ENCODE data around the gene SPRN.
A peak's percentile ranks its signal among the peaks of the same experiment; 100 is the strongest.
"Not testable (repeated sequence)": the region's sequence is repeated elsewhere in the genome, so short reads cannot be mapped to it uniquely, and the experiment has no call there.

The SPRN gene

GRCh38 chr10:133396035-133396624 lies 28.3 kb downstream of the SPRN start:
- H3K9ac ChIP-seq (ENCODE audit: low read length): no peak overlapping the region

GRCh38 chr10:133394801-133395221 lies 29.6 kb downstream of the SPRN start:
- no peaks in the 10 kb centered on the region for H3K4me1 ChIP-seq (ENCODE audit: insufficient read depth, low read length)
- H3K27ac ChIP-seq (ENCODE audit: low read depth, low read length): peak overlapping the region; percentile 86
- peak overlapping the region; percentile 76 for H3K9ac ChIP-seq (ENCODE audit: low read length)
- no peaks in the 10 kb centered on the region for H3K9me3 ChIP-seq (ENCODE audit: low read length)
- peak overlapping the region; percentile 78 to 95 for H3K4me3 ChIP-seq (ENCODE audit: low read depth in 1 of 2, low read length in 2 of 2)
- H3K36me3 ChIP-seq (ENCODE audit: insufficient read depth, low read length): peaks cover 36% of the 10 kb centered on the region
- no peaks in the 10 kb centered on the region for H3K27me3 ChIP-seq (ENCODE audit: control insufficient read depth in 1 of 2, insufficient read depth in 2 of 2, low read length in 2 of 2)

More at GRCh38 chr10:133396035-133396624, 28.3 kb downstream of the SPRN start:
- H3K27ac ChIP-seq (ENCODE audit: low read depth, low read length): no peak overlapping the region
- H3K36me3 ChIP-seq (ENCODE audit: insufficient read depth, low read length): peaks cover 40% of the 10 kb centered on the region
- H3K9me3 ChIP-seq (ENCODE audit: low read length): no peaks in the 10 kb centered on the region
- H3K27me3 ChIP-seq (ENCODE audit: control insufficient read depth in 1 of 2, insufficient read depth in 2 of 2, low read length in 2 of 2): no peaks in the 10 kb centered on the region
- no peak overlapping the region for H3K4me3 ChIP-seq (ENCODE audit: low read depth in 1 of 2, low read length in 2 of 2)
- H3K4me1 ChIP-seq (ENCODE audit: insufficient read depth, low read length): no peaks in the 10 kb centered on the region

GRCh38 chr10:133394064-133394663 lies 30.3 kb downstream of the SPRN start, which contains the start of gene MTG1:
TSS of gene MTG1 (plus strand) at chr10:133394157. CDS start at chr10:133394221, 64 bp downstream.
- H3K27ac ChIP-seq (ENCODE audit: low read depth, low read length): peak within 1 kb of the TSS; percentile 86
- no peaks in the 10 kb centered on the region for H3K4me1 ChIP-seq (ENCODE audit: insufficient read depth, low read length)
- no peaks in the 10 kb centered on the region for H3K9me3 ChIP-seq (ENCODE audit: low read length)
- H3K9ac ChIP-seq (ENCODE audit: low read length): peak within 1 kb of the TSS; percentile 76
- no peaks in the 10 kb centered on the region for H3K27me3 ChIP-seq (ENCODE audit: control insufficient read depth in 1 of 2, insufficient read depth in 2 of 2, low read length in 2 of 2)
- H3K4me3 ChIP-seq (ENCODE audit: low read depth in 1 of 2, low read length in 2 of 2): peak within 1 kb of the TSS; percentile 78 to 95
- peaks cover 32% of the 10 kb centered on the region for H3K36me3 ChIP-seq (ENCODE audit: insufficient read depth, low read length)

- no peak overlapping the region for H3K27ac ChIP-seq (ENCODE audit: low read depth, low read length)
- H3K9me3 ChIP-seq (ENCODE audit: low read length): no peaks in the 10 kb centered on the region
- no peak overlapping the region for H3K9ac ChIP-seq (ENCODE audit: low read length)
- H3K27me3 ChIP-seq (ENCODE audit: control insufficient read depth in 1 of 2, insufficient read depth in 2 of 2, low read length in 2 of 2): no peaks in the 10 kb centered on the region
- H3K4me1 ChIP-seq (ENCODE audit: insufficient read depth, low read length): no peaks in the 10 kb centered on the region
- H3K4me3 ChIP-seq (ENCODE audit: low read depth in 1 of 2, low read length in 2 of 2): peak overlapping the region; percentile 78 to 95
- H3K36me3 ChIP-seq (ENCODE audit: insufficient read depth, low read length): peaks cover 26% of the 10 kb centered on the region
These were observed 30.9 kb downstream of the SPRN start for GRCh38 chr10:133393401-133394063.

GRCh38 chr10:133391761-133392518 lies 32.5 kb downstream of the SPRN start:
- peaks cover 14% of the 10 kb centered on the region for H3K36me3 ChIP-seq (ENCODE audit: insufficient read depth, low read length)

GRCh38 chr10:133391249-133391635 lies 33.2 kb downstream of the SPRN start:
- Histone ChIP-seq H3K27ac (ENCODE audit: low read depth, low read length) (no peak overlapping the region), H3K4me3 (ENCODE audit: low read depth in 1 of 2, low read length in 2 of 2) (no peak overlapping the region), H3K36me3 (ENCODE audit: insufficient read depth, low read length) (peaks cover 11% of the 10 kb centered on the region), H3K9me3 (ENCODE audit: low read length) (no peaks in the 10 kb centered on the region), H3K4me1 (ENCODE audit: insufficient read depth, low read length) (no peaks in the 10 kb centered on the region), H3K9ac (ENCODE audit: low read length) (no peak overlapping the region), H3K27me3 (ENCODE audit: control insufficient read depth in 1 of 2, insufficient read depth in 2 of 2, low read length in 2 of 2) (no peaks in the 10 kb centered on the region)

More at GRCh38 chr10:133391761-133392518, 32.5 kb downstream of the SPRN start:
- Histone ChIP-seq H3K27ac (ENCODE audit: low read depth, low read length) (no peak overlapping the region), H3K9me3 (ENCODE audit: low read length) (no peaks in the 10 kb centered on the region), H3K4me3 (ENCODE audit: low read depth in 1 of 2, low read length in 2 of 2) (no peak overlapping the region), H3K4me1 (ENCODE audit: insufficient read depth, low read length) (no peaks in the 10 kb centered on the region), H3K27me3 (ENCODE audit: control insufficient read depth in 1 of 2, insufficient read depth in 2 of 2, low read length in 2 of 2) (no peaks in the 10 kb centered on the region), H3K9ac (ENCODE audit: low read length) (no peak overlapping the region)

- Histone ChIP-seq H3K36me3 (ENCODE audit: insufficient read depth, low read length) (peaks cover 6% of the 10 kb centered on the region), H3K4me1 (ENCODE audit: insufficient read depth, low read length) (no peaks in the 10 kb centered on the region), H3K4me3 (ENCODE audit: low read depth in 1 of 2, low read length in 2 of 2) (no peak overlapping the region), H3K27me3 (ENCODE audit: control insufficient read depth in 1 of 2, insufficient read depth in 2 of 2, low read length in 2 of 2) (no peaks in the 10 kb centered on the region), H3K9ac (ENCODE audit: low read length) (no peak overlapping the region), H3K27ac (ENCODE audit: low read depth, low read length) (no peak overlapping the region), H3K9me3 (ENCODE audit: low read length) (no peaks in the 10 kb centered on the region)
These were observed 33.7 kb downstream of the SPRN start for GRCh38 chr10:133390597-133391248.

- H3K36me3 ChIP-seq (ENCODE audit: insufficient read depth, low read length): peaks cover 6% of the 10 kb centered on the region
- no peak overlapping the region for H3K27ac ChIP-seq (ENCODE audit: low read depth, low read length)
- no peaks in the 10 kb centered on the region for H3K27me3 ChIP-seq (ENCODE audit: control insufficient read depth in 1 of 2, insufficient read depth in 2 of 2, low read length in 2 of 2)
- no peak overlapping the region for H3K4me3 ChIP-seq (ENCODE audit: low read depth in 1 of 2, low read length in 2 of 2)
- H3K4me1 ChIP-seq (ENCODE audit: insufficient read depth, low read length): no peaks in the 10 kb centered on the region
- H3K9ac ChIP-seq (ENCODE audit: low read length): no peak overlapping the region
- no peaks in the 10 kb centered on the region for H3K9me3 ChIP-seq (ENCODE audit: low read length)
These were observed 35.2 kb downstream of the SPRN start for GRCh38 chr10:133388973-133389818.

- no peak overlapping the region for H3K27ac ChIP-seq (ENCODE audit: low read depth, low read length)
These were observed 36.0 kb downstream of the SPRN start for GRCh38 chr10:133388236-133388972.

GRCh38 chr10:133386951-133387350 lies 37.5 kb downstream of the SPRN start:
- not testable (repeated sequence) for H3K4me1 ChIP-seq (ENCODE audit: insufficient read depth, low read length); H3K4me3 ChIP-seq (ENCODE audit: low read depth in 1 of 2, low read length in 2 of 2); H3K36me3 ChIP-seq (ENCODE audit: insufficient read depth, low read length); H3K9ac ChIP-seq (ENCODE audit: low read length); H3K9me3 ChIP-seq (ENCODE audit: low read length); H3K27me3 ChIP-seq (ENCODE audit: control insufficient read depth in 1 of 2, insufficient read depth in 2 of 2, low read length in 2 of 2); H3K27ac ChIP-seq (ENCODE audit: low read depth, low read length)

More at GRCh38 chr10:133388236-133388972, 36.0 kb downstream of the SPRN start:
- no peaks in the 10 kb centered on the region for H3K9me3 ChIP-seq (ENCODE audit: low read length)
- H3K4me1 ChIP-seq (ENCODE audit: insufficient read depth, low read length): no peaks in the 10 kb centered on the region
- no peaks in the 10 kb centered on the region for H3K27me3 ChIP-seq (ENCODE audit: control insufficient read depth in 1 of 2, insufficient read depth in 2 of 2, low read length in 2 of 2)
- H3K36me3 ChIP-seq (ENCODE audit: insufficient read depth, low read length): peaks cover 6% of the 10 kb centered on the region
- no peak overlapping the region for H3K4me3 ChIP-seq (ENCODE audit: low read depth in 1 of 2, low read length in 2 of 2)
- H3K9ac ChIP-seq (ENCODE audit: low read length): no peak overlapping the region
